Measurements from ENCODE around the gene ADAMTSL5.

DNA sequence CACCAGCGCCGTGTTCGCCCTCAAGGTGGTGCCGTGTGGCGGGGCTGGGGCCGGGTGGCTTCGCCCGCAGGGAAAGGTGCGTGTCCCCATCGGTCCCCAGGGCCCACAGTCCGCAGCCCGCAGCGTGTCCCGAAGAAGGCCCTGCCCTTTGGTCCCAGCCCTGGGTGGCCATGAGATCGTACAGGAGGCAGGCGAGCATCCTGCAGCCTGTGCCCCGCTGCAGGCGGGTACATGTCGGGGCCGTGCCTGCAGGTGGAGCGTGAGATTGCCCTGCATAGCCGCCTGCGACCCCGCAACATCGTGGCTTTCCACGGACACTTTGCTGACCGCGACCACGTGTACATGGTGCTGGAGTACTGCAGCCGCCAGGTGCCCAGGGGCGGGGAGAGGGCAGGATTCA is 12.5 kb upstream of the ADAMTSL5 start:
- TF ChIP-seq, protein P1, sequence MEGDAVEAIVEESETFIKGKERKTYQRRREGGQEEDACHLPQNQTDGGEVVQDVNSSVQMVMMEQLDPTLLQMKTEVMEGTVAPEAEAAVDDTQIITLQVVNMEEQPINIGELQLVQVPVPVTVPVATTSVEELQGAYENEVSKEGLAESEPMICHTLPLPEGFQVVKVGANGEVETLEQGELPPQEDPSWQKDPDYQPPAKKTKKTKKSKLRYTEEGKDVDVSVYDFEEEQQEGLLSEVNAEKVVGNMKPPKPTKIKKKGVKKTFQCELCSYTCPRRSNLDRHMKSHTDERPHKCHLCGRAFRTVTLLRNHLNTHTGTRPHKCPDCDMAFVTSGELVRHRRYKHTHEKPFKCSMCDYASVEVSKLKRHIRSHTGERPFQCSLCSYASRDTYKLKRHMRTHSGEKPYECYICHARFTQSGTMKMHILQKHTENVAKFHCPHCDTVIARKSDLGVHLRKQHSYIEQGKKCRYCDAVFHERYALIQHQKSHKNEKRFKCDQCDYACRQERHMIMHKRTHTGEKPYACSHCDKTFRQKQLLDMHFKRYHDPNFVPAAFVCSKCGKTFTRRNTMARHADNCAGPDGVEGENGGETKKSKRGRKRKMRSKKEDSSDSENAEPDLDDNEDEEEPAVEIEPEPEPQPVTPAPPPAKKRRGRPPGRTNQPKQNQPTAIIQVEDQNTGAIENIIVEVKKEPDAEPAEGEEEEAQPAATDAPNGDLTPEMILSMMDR (IDR thresholded peaks at IDR 0.05 in 2 of 3, conservative IDR thresholded peaks at IDR 0.05 in 1 of 3; ENCODE audit: insufficient read depth in 2 of 3, low read depth in 1 of 3, low read length in 3 of 3), result no peak
- no peak for TF ChIP-seq KLF16 (IDR thresholded peaks at IDR 0.05)
